Osteoblast (primary cell): ENCODE data around the gene DNASE1L3. TPM values are rescaled to one million over a fixed set of nuclear protein-coding genes. Genes with fewer than 3 reads are reported as not detected.
A peak's percentile ranks its signal among the peaks of the same experiment; 100 is the strongest.

ENCODE experiments used
- DNase-seq: peaks from one replicate; pipeline ENCODE4 v3.0.0; 2011; ENCODE audit warnings: low spot score, mixed read lengths; ENCODE audit not compliant: insufficient read length; ENCODE audit errors: missing footprints
- H2AFZ ChIP-seq: 2 replicates; pipeline ENCODE4 v1.6.0; 2011; ENCODE audit warnings: mild to moderate bottlenecking, low read length
- H3K27ac ChIP-seq: 2 replicates; pipeline ENCODE4 v1.5.1; 2011; ENCODE audit warnings: mild to moderate bottlenecking, low read depth, low read length, moderate library complexity
- H3K27me3 ChIP-seq: 2 replicates; pipeline ENCODE4 v1.6.0; 2012; ENCODE audit warnings: mild to moderate bottlenecking, control low read depth, inconsistent platforms, low read length, moderate library complexity; ENCODE audit not compliant: insufficient read depth
- H3K36me3 ChIP-seq: 2 replicates; pipeline ENCODE4 v1.5.1; 2011; ENCODE audit warnings: mild to moderate bottlenecking, low read length, control low read depth, moderate library complexity; ENCODE audit not compliant: insufficient read depth
- H3K4me1 ChIP-seq: 2 replicates; pipeline ENCODE4 v1.5.1; 2011; ENCODE audit warnings: mild to moderate bottlenecking, low read length, control low read depth, moderate library complexity; ENCODE audit not compliant: insufficient read depth
- H3K4me2 ChIP-seq: 2 replicates; pipeline ENCODE4 v1.6.0; 2011; ENCODE audit warnings: mild to moderate bottlenecking, low read length; ENCODE audit not compliant: insufficient read depth
- H3K4me3 ChIP-seq: fragments of 200-600 bp; sonication (generic); 3 replicates; pipeline ENCODE4 v1.5.1; 2012; ENCODE audit warnings: mild to moderate bottlenecking, low read length, inconsistent platforms; ENCODE audit not compliant: insufficient read depth
- H3K79me2 ChIP-seq: 2 replicates; pipeline ENCODE4 v1.6.0; 2012; ENCODE audit warnings: mild to moderate bottlenecking, low read length, control low read depth, inconsistent platforms; ENCODE audit not compliant: insufficient read depth
- H3K9me3 ChIP-seq: 2 replicates; pipeline ENCODE4 v1.5.1; 2011; ENCODE audit warnings: low read depth, low read length, control low read depth
- H4K20me1 ChIP-seq: 2 replicates; pipeline ENCODE4 v1.6.0; 2012; ENCODE audit warnings: mild to moderate bottlenecking, low read length, control low read depth; ENCODE audit not compliant: insufficient read depth
- CTCF ChIP-seq: IDR thresholded peaks from 2 replicates; pipeline ENCODE4 v1.5.1; 2011; ENCODE audit warnings: mild to moderate bottlenecking, low read depth, low read length, moderate library complexity; ENCODE audit errors: extremely low read depth
- total RNA-seq: library from RNA; depleted of rRNA; stranded (reverse); fragments of >200 nt; gene quantifications from 2 replicates; pipeline ENCODE4 v1.2.3, GENCODE V29; 2012

Gene DNASE1L3
- total RNA-seq, 1 donor, result not detected

DNA sequence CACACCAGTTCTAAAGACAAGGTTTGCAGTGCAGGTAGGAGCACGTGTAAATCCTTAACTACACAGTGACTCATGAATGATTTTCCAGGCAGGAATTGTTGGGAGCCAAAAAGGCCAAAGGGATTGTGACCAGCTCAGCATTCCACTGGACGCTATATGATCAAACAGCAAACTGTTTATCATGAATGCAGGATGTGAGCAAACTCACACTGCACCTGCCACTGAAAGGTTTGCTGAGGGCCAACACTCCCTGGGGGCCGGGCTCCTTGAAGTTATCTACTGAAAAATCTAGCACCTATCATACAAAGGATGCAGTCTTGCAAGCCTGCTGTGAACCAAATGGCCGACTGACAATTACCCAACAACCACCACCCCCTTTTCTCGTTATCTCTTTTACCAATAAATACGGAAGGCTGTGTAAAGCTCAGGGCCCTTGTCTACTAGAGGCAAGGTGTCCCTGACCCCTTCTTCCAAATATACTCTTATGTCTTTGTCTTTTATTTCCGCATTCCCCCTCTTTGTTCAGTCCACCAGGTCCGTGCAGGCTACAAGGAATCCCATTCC, 11.5 kb upstream of the DNASE1L3 start:
- no peaks in the 10 kb centered on the region for H3K36me3 ChIP-seq
- H3K4me3 ChIP-seq, result no peak overlapping the region
- H4K20me1 ChIP-seq, result no peaks in the 10 kb centered on the region
- H3K4me1 ChIP-seq, result peaks cover 5% of the 10 kb centered on the region
- no peaks in the 10 kb centered on the region for H3K79me2 ChIP-seq
- H3K27ac ChIP-seq, result no peak overlapping the region
- no peak for DNase-seq
- no peak overlapping the region for H2AFZ ChIP-seq
- peaks cover 17% of the 10 kb centered on the region for H3K27me3 ChIP-seq
- H3K9me3 ChIP-seq, result no peaks in the 10 kb centered on the region
- H3K4me2 ChIP-seq, result no peak overlapping the region
- TF ChIP-seq CTCF, result no peak

- no peaks in the 10 kb centered on the region for H3K9me3 ChIP-seq
- no peaks in the 10 kb centered on the region for H3K27me3 ChIP-seq
Observed at GRCh38 chr3:58218904-58219303, 8.1 kb upstream of the DNASE1L3 start.

DNA sequence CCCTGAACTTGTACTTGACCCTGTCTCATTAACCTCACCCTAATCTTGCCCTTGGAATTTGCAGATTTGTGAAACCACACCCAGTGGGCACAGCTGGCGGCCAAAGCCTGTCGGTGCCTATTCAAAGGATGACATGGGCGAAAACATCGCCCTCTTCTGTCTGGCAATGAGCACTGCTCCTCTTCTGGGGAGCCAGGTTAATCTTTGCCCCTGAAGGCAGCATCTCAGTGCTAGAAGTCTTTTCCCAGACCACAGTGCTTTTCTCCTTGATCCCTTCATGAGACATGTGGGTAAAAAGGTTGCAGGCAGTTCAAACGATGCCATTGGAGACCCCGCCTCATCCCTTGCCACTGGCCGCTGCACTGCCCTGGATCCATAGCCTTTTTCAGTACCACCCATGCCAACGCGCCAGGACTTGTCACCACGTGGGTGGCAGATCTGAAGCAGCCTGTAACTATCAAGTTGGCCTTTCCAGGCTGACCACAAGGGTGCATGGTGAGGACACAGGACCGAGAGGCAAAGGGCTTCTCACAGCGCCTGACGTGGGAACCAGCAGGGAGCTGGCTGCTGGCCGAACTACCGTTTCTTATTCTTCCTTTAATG, 6.5 kb upstream of the DNASE1L3 start:
- H3K27me3 ChIP-seq, result peaks cover 14% of the 10 kb centered on the region
- no peaks in the 10 kb centered on the region for H4K20me1 ChIP-seq
- no peaks in the 10 kb centered on the region for H3K79me2 ChIP-seq
- H3K4me1 ChIP-seq, result peaks cover 8% of the 10 kb centered on the region
- H3K36me3 ChIP-seq, result no peaks in the 10 kb centered on the region
- H3K9me3 ChIP-seq, result no peaks in the 10 kb centered on the region
- peak overlapping the region; percentile 30 for H3K27ac ChIP-seq
- TF ChIP-seq CTCF, result peak; percentile 86
- peak overlapping the region; percentile 76 for H3K4me2 ChIP-seq
- H3K4me3 ChIP-seq, result peak overlapping the region; percentile 58
- peak overlapping the region; percentile 93 for H2AFZ ChIP-seq
- DNase-seq, result peak; percentile 86

More at GRCh38 chr3:58218904-58219303, 8.1 kb upstream of the DNASE1L3 start:
- Histone ChIP-seq H3K4me2 (no peak overlapping the region), H3K36me3 (no peaks in the 10 kb centered on the region), H3K27ac (no peak overlapping the region), H4K20me1 (no peaks in the 10 kb centered on the region), H2AFZ (no peak overlapping the region), H3K4me3 (no peak overlapping the region), H3K79me2 (no peaks in the 10 kb centered on the region), H3K4me1 (peaks cover 8% of the 10 kb centered on the region)
- DNase-seq, result no peak
- no peak for TF ChIP-seq CTCF

DNA sequence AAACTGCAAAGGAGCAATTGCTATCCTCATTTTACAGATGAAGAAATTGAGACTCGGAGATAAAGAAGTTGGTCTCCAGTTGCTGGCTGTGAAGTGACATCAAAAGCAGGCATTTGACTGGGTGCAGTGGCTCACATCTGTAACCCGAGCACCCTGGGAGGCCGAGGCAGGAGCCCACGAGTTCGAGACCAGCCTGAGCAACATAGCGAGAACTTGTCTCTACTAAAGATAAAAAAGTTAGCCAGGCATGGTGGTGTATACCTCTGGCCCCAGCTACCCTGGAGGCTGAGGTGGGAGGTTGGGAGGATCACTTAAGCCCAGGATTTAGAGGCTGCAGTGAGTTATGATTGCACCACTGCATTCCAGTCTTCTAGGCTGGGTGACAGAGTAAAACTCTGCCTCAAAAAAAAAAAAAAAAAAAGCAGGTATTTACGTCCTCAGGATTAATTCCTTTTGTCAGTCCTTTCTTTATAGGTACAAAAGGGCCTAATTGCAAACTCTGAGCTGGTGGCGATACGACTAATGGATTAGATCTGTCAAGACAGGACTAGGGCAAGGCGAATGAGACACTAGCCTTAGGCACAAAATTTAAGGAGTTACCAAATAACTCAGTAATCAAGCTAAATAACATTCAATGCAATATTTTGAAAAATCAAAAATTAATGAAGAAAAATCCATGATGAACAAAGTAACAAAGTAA, 5.9 kb upstream of the DNASE1L3 start:
- Histone ChIP-seq H3K9me3 (no peaks in the 10 kb centered on the region), H2AFZ (no peak overlapping the region), H3K4me2 (peak overlapping the region; percentile 76), H3K36me3 (no peaks in the 10 kb centered on the region), H3K4me3 (no peak overlapping the region), H3K79me2 (no peaks in the 10 kb centered on the region), H4K20me1 (no peaks in the 10 kb centered on the region), H3K4me1 (peaks cover 8% of the 10 kb centered on the region), H3K27me3 (peaks cover 18% of the 10 kb centered on the region), H3K27ac (no peak overlapping the region)
- no peak for TF ChIP-seq CTCF
- DNase-seq, result no peak
